RCC 7860 (cell line): ENCODE data around the gene PXDN.
A peak's percentile ranks its signal among the peaks of the same experiment; 100 is the strongest.

Source experiments
- DNase-seq: peaks from one replicate; pipeline ENCODE4 v3.0.0-alpha.2; 2015; ENCODE audit warnings: low spot score
- FAIRE-seq: peaks from 2 replicates; lab custom pipeline; 2012; peaks lifted over from hg19 to GRCh38; lab: Jason Lieb, UNC

PXDN gene

DNA sequence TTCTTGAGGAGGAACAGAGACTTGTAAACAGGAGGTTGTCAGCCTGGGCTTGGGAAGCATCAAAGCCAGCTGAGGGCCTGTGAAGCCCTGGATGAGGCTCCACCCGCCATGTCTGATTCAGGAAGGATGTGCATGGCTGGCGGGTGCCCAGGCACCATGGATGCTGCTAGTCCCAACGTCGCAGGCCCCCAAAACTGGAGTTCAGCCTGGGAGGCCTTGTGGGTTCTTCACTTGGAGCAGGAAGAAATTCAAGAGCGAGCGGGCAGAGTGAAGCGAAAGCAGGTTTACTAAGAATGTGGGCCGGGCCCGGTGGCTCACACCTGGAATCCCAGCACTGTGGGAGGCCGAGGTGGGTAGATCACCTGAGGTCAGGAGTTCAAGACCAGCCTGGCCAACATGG lies 12.1 kb upstream of the PXDN start:
- no peak for FAIRE-seq

DNA sequence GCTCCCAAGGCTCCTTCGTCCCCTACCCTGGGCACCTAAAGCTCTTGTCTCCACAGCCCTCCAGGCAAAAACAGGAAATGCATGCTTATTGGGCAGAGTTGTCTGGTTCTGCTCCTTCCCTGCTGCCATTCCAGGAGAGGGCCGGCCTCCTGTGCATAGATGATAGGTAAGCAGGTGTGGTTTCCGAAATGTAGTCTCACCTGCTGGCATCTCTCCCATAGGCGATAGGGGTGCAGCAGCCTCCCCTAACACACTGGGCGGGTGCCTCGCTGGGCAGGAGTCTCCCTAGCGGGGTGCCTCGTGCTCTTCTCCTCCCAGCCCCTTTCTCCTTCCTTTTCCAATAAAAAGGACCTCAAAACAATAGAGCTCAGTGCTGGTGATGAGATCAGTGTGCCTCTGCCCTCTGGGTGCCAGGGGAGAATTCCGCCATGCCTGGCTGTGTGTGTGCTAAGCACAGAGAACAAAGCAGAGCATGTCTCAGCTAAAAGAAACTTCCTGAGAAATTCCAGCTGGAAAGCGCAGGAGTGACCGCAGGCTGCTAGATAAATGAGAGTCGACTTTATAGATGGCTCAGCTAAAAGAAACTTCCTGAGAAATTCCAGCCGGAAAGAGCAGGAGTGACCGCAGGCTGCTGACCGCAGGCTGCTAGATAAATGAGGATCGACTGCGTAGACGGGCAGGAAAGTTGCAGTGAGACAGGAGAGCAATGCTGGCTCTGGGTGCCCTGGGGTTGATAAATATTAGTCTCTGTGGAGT lies 11.3 kb upstream of the PXDN start:
- DNase-seq (peak; percentile 69), FAIRE-seq (no peak)

More for the DNA sequence above, 12.1 kb upstream of the PXDN start:
- no peak for DNase-seq

DNA sequence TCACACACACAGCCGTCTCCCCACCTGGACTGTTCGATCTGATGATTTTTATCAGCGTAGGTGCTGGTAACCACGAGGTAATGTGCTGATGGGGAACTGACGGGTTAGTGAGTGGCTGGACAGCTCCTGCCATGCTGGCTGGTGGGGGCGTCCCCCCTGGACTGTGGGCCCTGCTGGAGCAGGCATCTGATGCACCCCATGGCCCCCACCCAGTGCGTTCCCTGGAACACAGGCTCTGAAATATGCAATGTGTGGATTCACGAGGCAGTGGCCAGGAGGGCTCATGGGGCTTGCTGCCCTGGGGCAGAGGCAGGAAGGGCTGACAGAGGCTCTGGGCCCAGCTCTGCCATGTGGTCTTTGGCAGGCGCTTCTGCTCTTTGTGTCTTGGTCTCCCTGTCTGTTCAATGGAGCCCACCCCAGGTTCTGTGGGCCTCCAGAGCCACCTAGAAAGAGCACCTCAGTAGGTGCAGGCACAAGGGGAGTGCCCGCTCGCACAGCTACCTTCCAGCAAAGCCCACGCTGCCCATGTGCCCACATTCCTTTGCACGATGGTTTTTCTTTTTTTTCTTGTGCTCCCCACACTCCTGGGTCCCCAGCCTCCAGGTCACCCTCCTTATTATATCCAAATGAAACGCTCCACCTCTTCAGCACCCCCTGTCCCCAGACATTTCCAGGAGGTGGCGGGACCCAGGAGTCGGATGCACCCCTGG lies 10.3 kb upstream of the PXDN start:
- DNase-seq (no peak), FAIRE-seq (no peak)

DNA sequence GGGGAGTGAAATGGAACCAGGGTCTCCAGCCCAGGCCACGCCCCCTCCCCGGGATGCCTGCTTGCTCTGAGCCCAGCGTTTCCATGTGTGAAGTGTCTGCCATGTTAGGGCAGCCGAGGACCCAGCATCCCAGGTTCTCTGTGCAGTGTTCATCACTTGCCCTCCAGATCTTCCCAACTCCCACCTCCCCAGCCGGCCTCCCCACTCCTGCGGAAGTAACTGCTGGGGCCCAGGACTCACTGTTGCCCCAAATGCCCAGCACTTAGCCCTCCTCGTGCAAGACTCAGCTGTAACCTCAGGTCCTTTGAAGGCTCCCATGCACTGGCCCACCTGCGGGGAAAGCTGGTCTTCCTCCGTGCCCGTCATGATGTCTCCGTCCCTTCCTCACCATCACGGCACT lies 9.7 kb upstream of the PXDN start:
- FAIRE-seq (no peak), DNase-seq (no peak)

DNA sequence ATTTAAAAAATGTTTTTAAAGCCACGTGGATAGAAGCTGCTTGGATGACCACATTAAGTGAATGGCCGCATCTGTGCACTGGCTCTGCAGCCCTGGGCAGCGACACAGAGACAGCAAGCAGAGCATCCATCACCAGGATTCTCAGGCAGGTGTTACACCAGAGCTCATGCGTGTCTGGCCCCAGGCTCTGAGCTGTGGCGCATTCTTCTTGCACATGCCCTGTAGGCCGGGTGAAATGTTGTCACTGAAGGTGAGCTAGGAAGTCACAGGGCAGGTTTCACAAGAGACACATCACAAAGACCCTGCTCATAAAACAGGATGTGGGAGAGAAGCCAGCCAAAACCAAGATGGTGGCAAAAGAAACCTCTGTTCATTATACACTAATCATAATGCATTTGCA lies 8.4 kb upstream of the PXDN start:
- DNase-seq (no peak), FAIRE-seq (no peak)

DNA sequence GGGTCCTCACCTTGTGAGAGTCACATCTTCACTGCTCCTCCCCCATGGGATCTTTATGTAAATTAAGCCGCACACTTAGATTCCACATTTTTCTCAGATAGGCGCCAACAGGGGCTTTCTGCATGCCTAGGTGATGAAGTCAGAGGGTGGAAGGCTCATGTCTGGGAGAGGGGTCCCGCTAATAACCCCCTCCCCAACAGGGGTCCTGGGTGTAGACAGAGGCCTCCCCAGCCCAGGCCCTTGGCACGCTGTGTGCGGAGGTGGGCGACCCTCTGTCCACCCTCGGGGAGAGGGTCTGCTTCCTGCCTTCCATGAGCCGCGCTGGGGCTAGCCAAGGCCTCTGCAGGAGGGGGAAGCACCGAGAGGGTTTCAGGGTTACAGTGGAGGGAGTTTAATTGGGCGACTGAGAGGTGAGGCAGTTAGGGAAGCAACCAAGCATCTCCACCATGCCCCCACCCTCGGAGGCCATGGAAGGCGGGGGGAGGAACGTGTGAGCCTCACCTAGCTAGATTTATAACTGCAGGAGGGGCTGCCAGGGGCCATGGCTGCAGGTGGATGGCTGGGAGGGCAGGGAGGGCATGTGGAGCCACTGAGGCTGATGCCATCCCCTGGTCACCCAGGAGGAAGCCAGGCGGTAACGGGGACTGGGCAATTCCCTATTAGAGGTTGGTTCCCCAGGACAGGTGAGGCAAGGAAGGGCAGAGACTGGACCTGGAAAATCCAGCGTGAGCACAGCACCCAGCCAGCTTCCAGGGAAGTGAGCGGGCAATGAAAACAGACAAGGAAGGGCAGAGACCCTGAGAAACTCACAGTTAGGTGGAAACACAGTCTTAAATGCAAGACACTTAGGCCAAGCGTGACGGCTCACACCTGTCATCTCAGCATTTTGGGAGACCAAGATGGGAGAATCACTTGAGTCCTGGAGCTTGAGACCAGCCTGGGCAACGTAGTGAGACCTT lies 7.7 kb upstream of the PXDN start:
- DNase-seq (no peak), FAIRE-seq (no peak)

DNA sequence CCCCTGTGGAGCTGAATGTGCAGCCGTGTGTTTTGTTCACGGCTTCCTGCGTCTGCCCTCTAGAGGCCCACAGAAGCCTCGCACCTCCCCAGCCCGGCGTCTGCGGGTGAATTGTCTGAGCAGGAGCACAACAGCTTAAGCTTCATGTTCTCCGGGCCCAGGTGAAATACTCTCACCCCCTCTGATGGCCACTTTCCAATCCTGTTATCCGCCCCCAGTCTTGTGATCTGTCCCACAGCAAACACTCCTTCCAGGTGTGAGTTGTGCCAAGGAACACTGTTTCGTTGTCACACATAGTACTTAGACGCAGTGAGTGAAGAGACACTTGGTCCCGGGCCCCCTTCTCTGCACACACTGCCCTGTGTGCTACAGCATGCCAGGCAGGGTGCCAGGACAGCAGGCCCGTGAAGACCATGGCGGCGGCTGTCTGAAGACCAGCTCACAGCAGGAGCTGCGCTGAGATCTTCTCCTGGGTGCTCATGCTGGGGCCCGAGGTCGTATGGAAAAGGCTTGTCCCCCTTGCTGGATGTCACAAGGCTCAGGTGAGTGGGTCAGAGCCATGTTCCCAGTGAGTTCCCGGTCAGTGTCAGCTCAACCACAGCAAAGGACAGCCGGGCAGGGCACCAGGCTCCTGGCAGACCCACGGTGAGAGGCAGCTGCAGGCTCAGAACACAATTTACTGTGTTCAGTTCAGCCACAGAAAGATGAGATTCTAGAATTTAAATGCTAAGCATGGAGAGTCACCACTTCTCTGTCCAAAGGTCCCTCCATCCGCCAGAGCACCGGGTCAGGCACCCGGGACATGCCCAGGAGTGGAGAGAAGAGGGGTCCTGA lies 6.8 kb upstream of the PXDN start:
- peak; percentile 72 for DNase-seq
- no peak for FAIRE-seq

DNA sequence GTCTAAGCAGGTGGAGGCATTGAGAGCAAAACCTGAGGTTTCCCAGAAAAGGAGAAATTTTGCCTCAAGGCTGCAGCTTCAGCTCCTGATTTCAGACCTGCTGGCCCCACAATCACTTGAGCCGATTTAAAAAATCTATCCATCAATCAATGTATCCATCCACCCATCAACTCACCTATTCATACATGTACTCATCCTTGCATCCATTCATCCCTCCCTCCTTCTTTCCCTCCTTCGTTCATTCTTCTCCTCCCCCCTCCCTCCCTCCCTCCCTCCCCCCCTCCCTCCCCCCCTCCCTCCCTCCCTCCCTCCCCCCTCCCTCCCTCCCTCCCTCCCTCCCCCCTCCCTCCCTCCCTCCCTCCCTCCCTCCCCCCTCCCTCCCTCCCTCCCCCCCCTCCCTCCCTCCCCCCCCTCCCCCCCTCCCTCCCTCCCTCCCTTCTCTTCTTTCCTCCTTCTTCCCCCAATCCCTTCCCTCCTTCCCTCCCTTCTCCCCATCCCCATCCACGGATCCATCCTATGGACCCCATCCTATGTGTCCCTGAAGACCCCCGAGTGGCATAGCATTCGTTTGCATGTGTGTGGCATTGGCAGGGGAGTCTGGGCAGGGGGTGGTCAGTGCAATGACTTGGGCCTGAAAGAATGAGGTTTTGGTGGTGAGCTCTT lies 6.1 kb upstream of the PXDN start:
- DNase-seq, result no peak
- FAIRE-seq, result no peak

DNA sequence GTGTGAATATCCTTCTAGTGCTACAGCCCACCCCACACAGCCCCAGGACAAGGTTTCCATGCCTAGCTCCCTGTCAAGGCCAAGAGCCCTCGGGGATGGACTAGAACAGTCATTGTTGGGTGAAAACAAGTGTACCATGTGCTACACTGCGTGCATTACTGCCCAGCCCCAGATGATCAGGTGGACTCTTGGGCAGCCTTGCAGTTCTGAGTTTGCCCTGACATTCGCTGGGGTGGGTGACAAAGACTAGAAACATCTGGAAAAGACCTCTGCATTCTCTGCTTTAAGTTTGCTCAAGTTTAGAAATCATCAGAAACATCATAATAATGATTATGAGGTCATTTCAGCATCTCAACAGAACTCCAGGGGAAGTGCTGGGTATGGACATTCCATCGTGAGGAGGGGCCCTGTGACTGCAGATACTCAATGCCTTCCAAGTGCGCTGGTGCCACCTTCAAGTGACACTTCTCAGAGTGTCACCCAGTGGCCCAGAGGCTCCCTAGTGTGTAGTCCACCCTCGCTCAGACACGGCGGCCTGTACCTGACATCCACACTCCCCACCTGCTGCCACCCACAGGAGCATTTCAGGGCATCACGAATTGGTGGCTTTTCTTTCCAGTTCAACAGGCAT lies 5.3 kb upstream of the PXDN start:
- DNase-seq (no peak), FAIRE-seq (no peak)

DNA sequence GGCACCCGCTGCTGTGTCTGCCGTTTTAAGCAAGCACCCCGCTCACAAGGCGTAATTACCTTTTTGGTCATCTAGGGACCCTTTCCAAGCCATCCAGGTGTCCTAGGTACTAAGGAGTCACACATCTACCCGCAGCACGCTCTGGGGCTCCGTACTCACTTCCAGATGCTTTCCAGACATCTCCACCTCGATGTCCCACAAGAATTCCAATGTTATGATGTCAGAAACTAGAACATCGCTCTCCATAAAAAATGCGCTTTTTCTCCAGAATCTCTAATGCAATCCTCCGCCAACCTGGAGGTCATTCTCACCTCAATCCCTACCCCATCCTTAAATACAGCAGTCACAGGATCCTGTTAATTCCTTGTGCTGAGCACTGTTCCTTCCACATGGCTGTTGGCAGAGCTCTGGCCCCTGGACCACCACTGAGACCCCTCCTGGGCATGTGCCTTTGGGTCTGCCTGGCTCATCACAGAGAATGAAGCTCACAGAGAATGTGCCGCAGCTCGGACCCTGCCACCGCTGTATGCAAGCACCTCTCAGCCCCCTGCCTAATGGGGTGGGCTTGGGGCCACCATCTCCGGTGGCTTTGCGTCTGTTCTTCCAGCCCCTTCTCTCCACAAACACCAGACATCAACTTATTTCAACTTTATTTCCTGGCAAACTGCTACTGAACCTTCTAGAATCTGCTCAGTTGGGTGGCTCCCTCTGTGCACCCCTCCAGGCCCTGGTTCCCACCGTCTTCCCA lies 4.6 kb upstream of the PXDN start:
- FAIRE-seq (no peak), DNase-seq (no peak)

DNA sequence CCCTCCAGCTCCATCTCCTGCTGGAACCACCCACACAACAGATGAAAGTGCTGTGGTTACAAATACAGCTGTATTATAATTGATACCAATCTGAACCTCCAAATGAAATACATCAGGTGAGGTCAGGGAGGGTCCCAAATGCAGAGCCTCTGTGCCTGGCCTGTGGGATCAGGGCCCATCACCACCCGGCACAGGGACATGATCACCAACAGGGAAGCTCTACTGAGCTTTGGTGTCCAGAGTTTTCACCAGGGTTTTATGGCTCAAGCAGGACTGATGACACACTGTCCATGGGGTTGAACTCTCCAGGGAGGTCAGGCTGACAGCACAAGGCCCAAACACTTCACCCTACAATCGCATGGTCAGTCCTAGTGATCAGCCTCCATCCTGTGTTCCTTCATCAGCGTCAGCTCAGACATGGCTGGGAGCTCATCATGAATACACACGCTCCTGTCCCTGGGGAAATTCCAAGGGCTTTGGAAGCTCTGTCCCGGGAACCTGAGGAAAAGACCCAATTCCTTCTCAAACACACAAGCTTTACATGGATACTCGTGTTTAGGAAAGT lies 3.9 kb upstream of the PXDN start:
- no peak for FAIRE-seq

DNA sequence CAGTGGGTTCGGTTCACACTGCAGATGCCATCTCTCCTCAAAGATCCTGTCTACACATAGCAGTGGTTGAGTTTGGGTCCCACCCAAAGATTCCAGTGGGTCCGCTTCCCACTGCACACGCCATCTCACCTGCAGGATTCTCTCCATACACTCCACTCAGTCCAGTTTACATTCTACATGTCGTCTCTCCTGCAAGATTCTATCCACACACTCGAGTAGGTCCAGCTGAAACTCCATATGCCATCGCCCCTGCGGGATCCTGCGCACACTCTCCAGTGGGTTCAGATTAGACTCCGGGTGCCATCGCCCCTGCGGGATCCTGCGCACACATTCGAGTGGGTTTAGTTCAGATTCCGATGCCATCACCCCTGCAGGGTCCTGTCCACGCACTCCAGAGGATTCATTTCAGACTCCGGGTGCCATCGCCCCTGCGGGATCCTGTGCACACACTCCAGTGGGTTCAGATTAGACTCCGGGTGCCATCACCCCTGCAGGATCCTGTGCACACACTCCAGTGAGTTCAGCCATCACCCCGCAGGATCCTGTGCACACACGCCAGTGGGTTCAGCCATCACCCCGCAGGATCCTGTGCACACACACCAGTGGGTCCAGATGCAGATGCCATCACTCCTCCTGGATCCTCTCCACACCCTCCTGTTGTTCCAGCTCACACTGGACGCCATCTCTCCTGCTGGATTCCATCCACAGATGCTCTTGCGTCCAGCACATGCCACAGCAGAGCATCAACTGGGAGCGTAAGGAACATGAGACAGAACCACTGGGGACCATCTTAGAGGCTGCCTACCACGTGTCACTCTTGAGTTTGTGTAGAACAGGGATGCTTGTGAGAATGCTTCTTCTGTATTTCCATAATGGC lies 3.0 kb upstream of the PXDN start:
- FAIRE-seq, result no peak
- DNase-seq, result no peak

More for the DNA sequence above, 3.9 kb upstream of the PXDN start:
- no peak for DNase-seq

DNA sequence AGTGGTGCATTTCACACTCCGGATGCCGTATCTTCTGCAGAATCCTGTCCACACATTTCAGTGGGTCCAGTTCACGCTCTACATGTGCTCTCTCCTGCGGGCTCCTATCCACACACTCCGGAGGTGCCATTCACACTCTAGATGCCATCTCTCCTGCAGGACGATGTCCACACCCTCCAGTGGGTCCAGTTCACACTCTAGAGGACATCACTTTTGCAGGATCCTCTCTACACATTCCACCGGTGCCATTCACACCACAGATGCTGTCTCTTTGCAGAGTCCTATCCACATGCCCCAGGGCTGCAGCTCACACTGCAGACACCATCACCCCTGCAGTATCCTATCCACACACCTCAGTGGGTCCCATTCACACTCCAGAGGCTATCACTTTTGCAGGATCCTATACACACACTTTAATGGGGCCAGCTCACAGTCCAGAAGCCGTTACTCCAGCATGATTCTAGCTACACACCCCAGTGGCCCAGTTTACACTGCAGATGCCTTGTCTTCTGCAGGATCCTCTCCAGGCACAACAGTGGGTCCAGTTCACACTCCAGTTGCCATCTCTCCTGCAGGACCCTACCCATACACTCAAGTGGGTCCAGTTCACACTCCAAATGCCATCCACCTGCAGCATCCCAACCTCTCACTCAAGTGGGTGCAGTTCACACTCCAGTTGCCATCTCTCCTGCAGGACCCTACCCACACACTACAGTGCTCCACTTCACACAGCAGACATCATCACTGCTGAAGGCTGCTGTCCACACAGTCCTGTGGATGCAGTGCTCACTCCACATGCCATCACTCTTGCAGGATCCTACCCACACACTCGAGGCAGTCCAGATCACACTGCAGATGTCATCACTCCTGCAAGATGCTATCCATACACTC lies 2.1 kb upstream of the PXDN start:
- no peak for FAIRE-seq
- no peak for DNase-seq

DNA sequence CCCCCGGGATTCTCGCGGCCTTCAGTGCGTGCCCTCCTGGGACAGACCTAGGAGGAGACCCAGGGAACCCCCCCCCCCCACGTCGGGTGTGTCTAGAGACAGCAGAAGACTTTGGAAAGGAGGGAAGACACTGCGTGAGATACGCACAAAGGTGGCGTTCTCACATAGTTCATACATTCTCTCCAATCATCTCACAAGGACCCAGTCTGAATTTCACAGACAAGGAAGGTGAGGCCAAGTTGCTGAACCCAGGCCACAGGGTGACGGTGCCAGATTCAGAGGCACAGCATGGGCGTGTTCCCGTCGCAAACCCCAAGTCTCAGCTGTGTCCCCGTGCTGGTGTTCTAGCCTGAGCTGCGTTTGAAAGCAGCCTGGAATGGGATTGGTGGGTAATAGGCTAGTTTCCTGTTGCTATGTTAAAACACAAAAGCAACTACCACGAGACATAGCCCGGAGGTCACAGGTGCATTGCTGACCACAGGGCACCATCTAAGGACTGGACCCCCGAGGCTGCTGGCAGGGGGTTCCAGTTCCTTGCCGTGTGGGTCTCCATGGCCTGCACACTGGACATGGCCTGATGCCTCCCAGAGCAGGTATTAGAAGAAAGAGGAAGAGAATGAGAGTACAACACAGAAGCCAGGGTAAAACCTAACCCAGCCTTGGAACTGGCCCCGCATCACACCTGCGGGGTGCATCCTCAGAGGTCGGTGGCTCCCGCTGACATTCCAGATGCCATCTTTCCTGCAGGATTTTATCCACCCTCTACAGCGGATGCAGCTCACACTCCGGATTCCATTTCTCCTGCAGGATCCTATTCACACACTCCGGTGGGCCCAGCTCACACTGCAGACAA lies 1.1 kb upstream of the PXDN start:
- FAIRE-seq (no peak), DNase-seq (no peak)

DNA sequence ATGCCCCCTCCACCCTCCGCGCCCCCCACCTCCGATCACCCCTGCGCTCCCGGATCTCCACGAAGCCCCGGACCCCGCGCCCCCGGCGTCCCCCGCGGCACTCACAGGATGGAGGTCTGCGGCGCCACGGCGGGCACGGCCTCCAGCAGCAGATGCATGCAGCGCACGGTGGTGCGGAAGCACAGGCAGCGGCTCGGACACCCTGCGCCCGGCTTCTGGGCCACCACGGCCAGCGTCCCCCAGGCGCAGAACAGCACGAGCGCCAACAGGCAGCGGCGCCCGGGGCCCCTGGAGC lies 217 bp downstream of the PXDN start:
- FAIRE-seq (no peak), DNase-seq (no peak)
